Activated naive CD8-positive, alpha-beta T cell treated with anti-CD3 and anti-CD28 coated beads, Interleukin-2, amount 10 ng/mL, durations not matched to agents 7 days and 5 days (primary cell): ENCODE results near the gene MCM5. TPM values are rescaled to one million over a fixed set of nuclear protein-coding genes. Genes with fewer than 3 reads are reported as not detected.
"Not testable (repeated sequence)": the region's sequence is repeated elsewhere in the genome, so short reads cannot be mapped to it uniquely, and the experiment has no call there.

Experiments
- ATAC-seq: fragments of 150-1000 bp; cut with Tn5 transposase; one replicate; pipeline ENCODE4 v1.10.0; 2021; ENCODE audit warnings: low read depth, moderate library complexity
- POLR2A ChIA-PET: fragments of 350-600 bp; sonication (Branson Sonifier 250); formaldehyde crosslinking; loops from one replicate; lab custom pipeline; 2021; ENCODE audit warnings: antibody characterized with exemption; lab: Charles Lee
- DNase-seq: peaks from one replicate; pipeline ENCODE4 v3.0.0; 2021
- H3K27ac Mint-ChIP-seq: one replicate; pipeline ENCODE4 v1.8.0; 2022; ENCODE audit warnings: mild to moderate bottlenecking, mixed read lengths
- H3K27me3 Mint-ChIP-seq: one replicate; pipeline ENCODE4 v1.8.0; 2022; ENCODE audit warnings: mild to moderate bottlenecking, moderate library complexity, mixed read lengths
- H3K36me3 Mint-ChIP-seq: one replicate; pipeline ENCODE4 v1.8.0; 2021; ENCODE audit warnings: mild to moderate bottlenecking, mixed read lengths
- H3K4me1 Mint-ChIP-seq: one replicate; pipeline ENCODE4 v1.8.0; 2021; ENCODE audit warnings: mixed read lengths
- H3K4me3 Mint-ChIP-seq: one replicate; pipeline ENCODE4 v1.8.0; 2022; ENCODE audit warnings: mild to moderate bottlenecking, moderate library complexity, mixed read lengths
- H3K9me3 Mint-ChIP-seq: one replicate; pipeline ENCODE4 v1.8.0; 2021; ENCODE audit warnings: mixed read lengths
- total RNA-seq, 2 experiments: library from RNA; stranded (reverse); gene quantifications; one replicate each; pipeline ENCODE4 v1.2.3, GENCODE V29; 2021

MCM5 gene
- total RNA-seq, 2 experiments from 2014 or later: 194 to 221 TPM

- no peaks in the 10 kb centered on the region for H3K36me3 Mint-ChIP-seq
- ATAC-seq (no peak), DNase-seq (no peak)
- peaks cover 51% of the 10 kb centered on the region for H3K27me3 Mint-ChIP-seq
- no peak overlapping the region for H3K4me3 Mint-ChIP-seq
- no peak overlapping the region for H3K27ac Mint-ChIP-seq
- POLR2A ChIA-PET: no interaction called here
- no peaks in the 10 kb centered on the region for H3K9me3 Mint-ChIP-seq
- peaks cover 5% of the 10 kb centered on the region for H3K4me1 Mint-ChIP-seq
Observed at GRCh38 chr22:35383679-35384071, 16.3 kb upstream of the MCM5 start.

- Mint-ChIP-seq H3K27ac (no peak overlapping the region), H3K4me1 (peaks cover 5% of the 10 kb centered on the region), H3K9me3 (no peaks in the 10 kb centered on the region), H3K27me3 (peaks cover 48% of the 10 kb centered on the region), H3K4me3 (no peak overlapping the region), H3K36me3 (no peaks in the 10 kb centered on the region)
- no peak for DNase-seq
- POLR2A ChIA-PET: no interaction called here
- no peak for ATAC-seq
Observed at GRCh38 chr22:35384527-35384926, 15.4 kb upstream of the MCM5 start.

- POLR2A ChIA-PET: interaction anchor here (0.6 kb wide), 1 partner anchor 12 kb away, joined by 3 read pairs; no protein-coding TSS in a partner anchor
- DNase-seq: no peak
Observed at GRCh38 chr22:35384975-35385588, 14.9 kb upstream of the MCM5 start.

GRCh38 chr22:35386670-35387288 is 13.2 kb upstream of the MCM5 start:
- DNase-seq (no peak), ATAC-seq (no peak)
- POLR2A ChIA-PET: no interaction called here
- Mint-ChIP-seq H3K4me1 (no peaks in the 10 kb centered on the region), H3K4me3 (no peak overlapping the region), H3K9me3 (no peaks in the 10 kb centered on the region), H3K27ac (no peak overlapping the region), H3K27me3 (peaks cover 31% of the 10 kb centered on the region), H3K36me3 (no peaks in the 10 kb centered on the region)

More at GRCh38 chr22:35384975-35385588, 14.9 kb upstream of the MCM5 start:
- Mint-ChIP-seq H3K4me3 (no peak overlapping the region), H3K9me3 (no peaks in the 10 kb centered on the region), H3K36me3 (no peaks in the 10 kb centered on the region), H3K27ac (no peak overlapping the region), H3K4me1 (peaks cover 5% of the 10 kb centered on the region), H3K27me3 (peaks cover 43% of the 10 kb centered on the region)
- ATAC-seq: no peak

GRCh38 chr22:35390933-35391332 is 9.0 kb upstream of the MCM5 start:
- POLR2A ChIA-PET: no interaction called here
- no peaks in the 10 kb centered on the region for H3K4me1 Mint-ChIP-seq

GRCh38 chr22:35392357-35392756 is 7.6 kb upstream of the MCM5 start:
- H3K36me3 Mint-ChIP-seq: no peaks in the 10 kb centered on the region
- no peak for DNase-seq
- no peak overlapping the region for H3K4me3 Mint-ChIP-seq
- ATAC-seq: no peak
- no peaks in the 10 kb centered on the region for H3K9me3 Mint-ChIP-seq
- POLR2A ChIA-PET: interaction anchor here (0.7 kb wide), 1 partner anchor 27 kb away, joined by 4 read pairs; no protein-coding TSS in a partner anchor
- H3K27ac Mint-ChIP-seq: no peak overlapping the region
- H3K4me1 Mint-ChIP-seq: no peaks in the 10 kb centered on the region
- H3K27me3 Mint-ChIP-seq: peaks cover 6% of the 10 kb centered on the region

More at GRCh38 chr22:35390933-35391332, 9.0 kb upstream of the MCM5 start:
- Mint-ChIP-seq H3K4me3 (no peak overlapping the region), H3K9me3 (no peaks in the 10 kb centered on the region), H3K36me3 (no peaks in the 10 kb centered on the region), H3K27me3 (peaks cover 6% of the 10 kb centered on the region), H3K27ac (no peak overlapping the region)
- DNase-seq (no peak), ATAC-seq (no peak)

- ATAC-seq: no peak
- H3K9me3 Mint-ChIP-seq: no peaks in the 10 kb centered on the region
- H3K36me3 Mint-ChIP-seq: no peaks in the 10 kb centered on the region
- no peak for DNase-seq
- no peak overlapping the region for H3K4me3 Mint-ChIP-seq
- no peaks in the 10 kb centered on the region for H3K4me1 Mint-ChIP-seq
- peaks cover 6% of the 10 kb centered on the region for H3K27me3 Mint-ChIP-seq
- no peak overlapping the region for H3K27ac Mint-ChIP-seq
- POLR2A ChIA-PET: interaction anchor here (0.7 kb wide), 1 partner anchor 26 kb away, joined by 4 read pairs; no protein-coding TSS in a partner anchor
Observed at GRCh38 chr22:35393116-35394010, 6.6 kb upstream of the MCM5 start.

GRCh38 chr22:35394011-35394312 is 6.0 kb upstream of the MCM5 start:
- POLR2A ChIA-PET: no interaction called here
- no peak for ATAC-seq
- Mint-ChIP-seq H3K4me1 (peaks cover 2% of the 10 kb centered on the region), H3K27me3 (peaks cover 3% of the 10 kb centered on the region), H3K9me3 (no peaks in the 10 kb centered on the region), H3K4me3 (no peak overlapping the region), H3K36me3 (no peaks in the 10 kb centered on the region), H3K27ac (no peak overlapping the region)
- no peak for DNase-seq

GRCh38 chr22:35394810-35395563 is 5.0 kb upstream of the MCM5 start:
- H3K9me3 Mint-ChIP-seq: no peaks in the 10 kb centered on the region
- no peak overlapping the region for H3K27ac Mint-ChIP-seq
- POLR2A ChIA-PET: interaction anchor here (0.6 kb wide), 1 partner anchor 33 kb away, joined by 3 read pairs; no protein-coding TSS in a partner anchor
- no peaks in the 10 kb centered on the region for H3K27me3 Mint-ChIP-seq
- H3K4me3 Mint-ChIP-seq: no peak overlapping the region
- H3K4me1 Mint-ChIP-seq: peaks cover 2% of the 10 kb centered on the region
- peaks cover 3% of the 10 kb centered on the region for H3K36me3 Mint-ChIP-seq
- no peak for ATAC-seq
- DNase-seq: no peak

- POLR2A ChIA-PET: interaction anchor here (0.6 kb wide), 1 partner anchor 11 kb away, joined by 3 read pairs; no protein-coding TSS in a partner anchor
- not testable (repeated sequence) for H3K4me1 Mint-ChIP-seq, H3K27me3 Mint-ChIP-seq, DNase-seq, H3K27ac Mint-ChIP-seq, H3K4me3 Mint-ChIP-seq, H3K9me3 Mint-ChIP-seq, ATAC-seq
- peaks cover 12% of the 10 kb centered on the region for H3K36me3 Mint-ChIP-seq
Observed at GRCh38 chr22:35396622-35397021, 3.3 kb upstream of the MCM5 start.

- Mint-ChIP-seq H3K27me3 (no peaks in the 10 kb centered on the region), H3K27ac (no peak overlapping the region), H3K36me3 (peaks cover 17% of the 10 kb centered on the region), H3K9me3 (no peaks in the 10 kb centered on the region), H3K4me1 (peaks cover 16% of the 10 kb centered on the region), H3K4me3 (no peak overlapping the region)
- DNase-seq (no peak), ATAC-seq (no peak)
- POLR2A ChIA-PET: interaction anchor here (0.6 kb wide), 1 partner anchor 12 kb away, joined by 3 read pairs; no protein-coding TSS in a partner anchor
Observed at GRCh38 chr22:35397095-35397904, 2.6 kb upstream of the MCM5 start.

- peak overlapping the region; percentile 99 for H3K4me3 Mint-ChIP-seq
- no peaks in the 10 kb centered on the region for H3K27me3 Mint-ChIP-seq
- H3K36me3 Mint-ChIP-seq: peaks cover 22% of the 10 kb centered on the region
- H3K4me1 Mint-ChIP-seq: peaks cover 23% of the 10 kb centered on the region
- no peaks in the 10 kb centered on the region for H3K9me3 Mint-ChIP-seq
- DNase-seq: no peak
- peak overlapping the region; percentile 97 for H3K27ac Mint-ChIP-seq
- ATAC-seq: no peak
- POLR2A ChIA-PET: no interaction called here
Observed at GRCh38 chr22:35398591-35398973, 1.4 kb upstream of the MCM5 start.
